Activated naive CD8-positive, alpha-beta T cell treated with anti-CD3 and anti-CD28 coated beads, Interleukin-2, amount 50 U/mL, for 24 hours (primary cell): ENCODE data around the gene TTC33.

Source experiments
- ATAC-seq: fragments of 150-1000 bp; cut with Tn5 transposase; one replicate; pipeline ENCODE4 v1.10.0; 2021
- DNase-seq: peaks from one replicate; pipeline ENCODE4 v3.0.0; 2021
- H3K27ac Mint-ChIP-seq: one replicate; pipeline ENCODE4 v1.8.0; 2021; ENCODE audit warnings: mild to moderate bottlenecking, mixed read lengths
- H3K27me3 Mint-ChIP-seq: one replicate; pipeline ENCODE4 v1.8.0; 2021; ENCODE audit warnings: mixed read lengths
- H3K36me3 Mint-ChIP-seq: one replicate; pipeline ENCODE4 v1.8.0; 2021; ENCODE audit warnings: low read depth, mixed read lengths
- H3K4me1 Mint-ChIP-seq: one replicate; pipeline ENCODE4 v1.8.0; 2021; ENCODE audit warnings: mixed read lengths
- H3K4me3 Mint-ChIP-seq: one replicate; pipeline ENCODE4 v1.8.0; 2021; ENCODE audit warnings: mild to moderate bottlenecking, moderate library complexity, mixed read lengths
- H3K9me3 Mint-ChIP-seq: one replicate; pipeline ENCODE4 v1.8.0; 2021; ENCODE audit warnings: mixed read lengths

TTC33 gene

GRCh38 chr5:40540301-40540700 lies 215.5 kb downstream of the TTC33 start:
- ATAC-seq (no peak), DNase-seq (no peak)
- Mint-ChIP-seq H3K9me3 (peaks cover under 1% of the 10 kb centered on the region), H3K27ac (no peak overlapping the region), H3K4me3 (no peak overlapping the region), H3K36me3 (no peaks in the 10 kb centered on the region), H3K27me3 (no peaks in the 10 kb centered on the region), H3K4me1 (no peaks in the 10 kb centered on the region)

GRCh38 chr5:40524677-40525076 lies 231.1 kb downstream of the TTC33 start:
- Mint-ChIP-seq H3K27me3 (no peaks in the 10 kb centered on the region), H3K27ac (no peak overlapping the region), H3K4me3 (no peak overlapping the region), H3K36me3 (no peaks in the 10 kb centered on the region), H3K9me3 (peaks cover 4% of the 10 kb centered on the region), H3K4me1 (peaks cover 2% of the 10 kb centered on the region)
- ATAC-seq (no peak), DNase-seq (no peak)

GRCh38 chr5:40521925-40522324 lies 233.8 kb downstream of the TTC33 start:
- H3K27ac Mint-ChIP-seq = no peak overlapping the region
- no peaks in the 10 kb centered on the region for H3K36me3 Mint-ChIP-seq
- ATAC-seq (no peak), DNase-seq (no peak)
- no peak overlapping the region for H3K4me3 Mint-ChIP-seq
- peaks cover 4% of the 10 kb centered on the region for H3K9me3 Mint-ChIP-seq
- peaks cover 8% of the 10 kb centered on the region for H3K4me1 Mint-ChIP-seq
- H3K27me3 Mint-ChIP-seq = no peaks in the 10 kb centered on the region

- Mint-ChIP-seq H3K4me3 (no peak overlapping the region), H3K27ac (no peak overlapping the region), H3K36me3 (no peaks in the 10 kb centered on the region), H3K4me1 (peaks cover 8% of the 10 kb centered on the region), H3K27me3 (no peaks in the 10 kb centered on the region), H3K9me3 (peaks cover 4% of the 10 kb centered on the region)
- ATAC-seq (no peak), DNase-seq (no peak)
These were observed 234.5 kb downstream of the TTC33 start for GRCh38 chr5:40521108-40521785.

- Mint-ChIP-seq H3K9me3 (peaks cover 9% of the 10 kb centered on the region), H3K36me3 (no peaks in the 10 kb centered on the region), H3K27ac (no peak overlapping the region), H3K4me1 (peaks cover 25% of the 10 kb centered on the region), H3K4me3 (no peak overlapping the region), H3K27me3 (no peaks in the 10 kb centered on the region)
- ATAC-seq = peak; percentile 95
- DNase-seq = peak; percentile 24
These were observed 237.3 kb downstream of the TTC33 start for GRCh38 chr5:40518485-40518917.

- Mint-ChIP-seq H3K27me3 (no peaks in the 10 kb centered on the region), H3K9me3 (peaks cover 5% of the 10 kb centered on the region), H3K27ac (peak overlapping the region; percentile 7), H3K4me3 (no peak overlapping the region), H3K36me3 (no peaks in the 10 kb centered on the region), H3K4me1 (peaks cover 25% of the 10 kb centered on the region)
- DNase-seq (no peak), ATAC-seq (no peak)
These were observed 240.3 kb downstream of the TTC33 start for GRCh38 chr5:40515476-40515875.

- Mint-ChIP-seq H3K4me1 (peaks cover 25% of the 10 kb centered on the region), H3K27me3 (no peaks in the 10 kb centered on the region), H3K9me3 (peaks cover 5% of the 10 kb centered on the region), H3K4me3 (no peak overlapping the region), H3K27ac (no peak overlapping the region), H3K36me3 (no peaks in the 10 kb centered on the region)
- ATAC-seq (no peak), DNase-seq (no peak)
These were observed 240.8 kb downstream of the TTC33 start for GRCh38 chr5:40514976-40515375.

- H3K27me3 Mint-ChIP-seq = no peaks in the 10 kb centered on the region
These were observed 244.0 kb downstream of the TTC33 start for GRCh38 chr5:40511801-40512200.

GRCh38 chr5:40507095-40507494 lies 248.7 kb downstream of the TTC33 start:
- Mint-ChIP-seq H3K9me3 (no peaks in the 10 kb centered on the region), H3K36me3 (no peaks in the 10 kb centered on the region), H3K4me3 (no peak overlapping the region), H3K4me1 (peaks cover 22% of the 10 kb centered on the region), H3K27me3 (no peaks in the 10 kb centered on the region), H3K27ac (no peak overlapping the region)
- DNase-seq = no peak
- no peak for ATAC-seq

More at GRCh38 chr5:40511801-40512200, 244.0 kb downstream of the TTC33 start:
- peaks cover 21% of the 10 kb centered on the region for H3K4me1 Mint-ChIP-seq
- DNase-seq (no peak), ATAC-seq (no peak)
- H3K4me3 Mint-ChIP-seq = no peak overlapping the region
- H3K36me3 Mint-ChIP-seq = no peaks in the 10 kb centered on the region
- H3K9me3 Mint-ChIP-seq = peaks cover 5% of the 10 kb centered on the region
- no peak overlapping the region for H3K27ac Mint-ChIP-seq

GRCh38 chr5:40505031-40505430 lies 250.7 kb downstream of the TTC33 start:
- DNase-seq = no peak
- no peak for ATAC-seq
- no peaks in the 10 kb centered on the region for H3K36me3 Mint-ChIP-seq
- no peak overlapping the region for H3K27ac Mint-ChIP-seq
- H3K4me3 Mint-ChIP-seq = no peak overlapping the region
- no peaks in the 10 kb centered on the region for H3K9me3 Mint-ChIP-seq
- no peaks in the 10 kb centered on the region for H3K27me3 Mint-ChIP-seq
- H3K4me1 Mint-ChIP-seq = peaks cover 22% of the 10 kb centered on the region

- no peak overlapping the region for H3K4me3 Mint-ChIP-seq
- DNase-seq = peak; percentile 48
- peak overlapping the region; percentile 56 for H3K27ac Mint-ChIP-seq
These were observed 252.3 kb downstream of the TTC33 start for GRCh38 chr5:40503439-40503838.

GRCh38 chr5:40502736-40503135 lies 253.0 kb downstream of the TTC33 start:
- DNase-seq (no peak), ATAC-seq (no peak)
- Mint-ChIP-seq H3K9me3 (no peaks in the 10 kb centered on the region), H3K27ac (no peak overlapping the region), H3K36me3 (no peaks in the 10 kb centered on the region), H3K27me3 (no peaks in the 10 kb centered on the region), H3K4me1 (peaks cover 24% of the 10 kb centered on the region), H3K4me3 (no peak overlapping the region)

More at GRCh38 chr5:40503439-40503838, 252.3 kb downstream of the TTC33 start:
- Mint-ChIP-seq H3K4me1 (peaks cover 22% of the 10 kb centered on the region), H3K9me3 (no peaks in the 10 kb centered on the region), H3K27me3 (no peaks in the 10 kb centered on the region), H3K36me3 (no peaks in the 10 kb centered on the region)
- ATAC-seq = peak; percentile 94

GRCh38 chr5:40501711-40502444 lies 253.9 kb downstream of the TTC33 start:
- no peak for ATAC-seq
- H3K27ac Mint-ChIP-seq = no peak overlapping the region
- H3K9me3 Mint-ChIP-seq = no peaks in the 10 kb centered on the region

GRCh38 chr5:40499518-40500273 lies 256.1 kb downstream of the TTC33 start:
- Mint-ChIP-seq H3K36me3 (peaks cover 2% of the 10 kb centered on the region), H3K4me3 (no peak overlapping the region), H3K9me3 (peaks cover 2% of the 10 kb centered on the region), H3K4me1 (peaks cover 36% of the 10 kb centered on the region), H3K27ac (no peak overlapping the region), H3K27me3 (no peaks in the 10 kb centered on the region)
- no peak for DNase-seq
- no peak for ATAC-seq

More at GRCh38 chr5:40501711-40502444, 253.9 kb downstream of the TTC33 start:
- DNase-seq = no peak
- Mint-ChIP-seq H3K36me3 (no peaks in the 10 kb centered on the region), H3K27me3 (no peaks in the 10 kb centered on the region), H3K4me3 (no peak overlapping the region), H3K4me1 (peaks cover 30% of the 10 kb centered on the region)
